Amniotic epithelial cell (primary cell): ENCODE measurements around the gene MAK.
"Not testable (repeated sequence)": the region's sequence is repeated elsewhere in the genome, so short reads cannot be mapped to it uniquely, and the experiment has no call there.

Source experiments
- DNase-seq: peaks from one replicate; pipeline ENCODE4 v3.0.0-alpha.2; 2010; ENCODE audit warnings: low read depth

MAK gene

GRCh38 chr6:10854922-10855632 lies 16.7 kb upstream of the MAK start:
- DNase-seq, result no peak

GRCh38 chr6:10853849-10854300 lies 15.5 kb upstream of the MAK start:
- DNase-seq, result not testable (repeated sequence)

- DNase-seq, result no peak
These were observed 14.1 kb upstream of the MAK start for GRCh38 chr6:10852361-10852960.

GRCh38 chr6:10850728-10851127 lies 12.4 kb upstream of the MAK start:
- DNase-seq, result no peak

- no peak for DNase-seq
These were observed 11.6 kb upstream of the MAK start for GRCh38 chr6:10849901-10850300.

GRCh38 chr6:10847684-10848083 lies 9.3 kb upstream of the MAK start:
- DNase-seq, result no peak

GRCh38 chr6:10843554-10843953 lies 5.2 kb upstream of the MAK start:
- no peak for DNase-seq

- DNase-seq, result no peak
These were observed 525 bp upstream of the MAK start for GRCh38 chr6:10838794-10839333.

- no peak for DNase-seq
These were observed 731 bp downstream of the MAK start for GRCh38 chr6:10837622-10837994.

- no peak for DNase-seq
These were observed 1.2 kb downstream of the MAK start for GRCh38 chr6:10837009-10837621.

GRCh38 chr6:10834823-10835222 lies 3.5 kb downstream of the MAK start:
- no peak for DNase-seq

- no peak for DNase-seq
These were observed 6.7 kb downstream of the MAK start for GRCh38 chr6:10831609-10832008.

- no peak for DNase-seq
These were observed 13.5 kb downstream of the MAK start for GRCh38 chr6:10824819-10825218.

GRCh38 chr6:10824297-10824696 lies 14.0 kb downstream of the MAK start:
- DNase-seq, result no peak

- DNase-seq, result not testable (repeated sequence)
These were observed 24.2 kb downstream of the MAK start for GRCh38 chr6:10814176-10814575.

GRCh38 chr6:10809098-10809497 lies 29.2 kb downstream of the MAK start:
- peak; percentile 53 for DNase-seq

- DNase-seq, result no peak
These were observed 30.0 kb downstream of the MAK start for GRCh38 chr6:10808376-10808775.

- peak; percentile 40 for DNase-seq
These were observed 37.0 kb downstream of the MAK start for GRCh38 chr6:10801224-10801848.

GRCh38 chr6:10800810-10801209 lies 37.5 kb downstream of the MAK start:
- DNase-seq, result peak; percentile 64

GRCh38 chr6:10794239-10794638 lies 44.1 kb downstream of the MAK start:
- DNase-seq, result no peak

GRCh38 chr6:10793695-10794094 lies 44.6 kb downstream of the MAK start:
- no peak for DNase-seq

- no peak for DNase-seq
These were observed 45.3 kb downstream of the MAK start for GRCh38 chr6:10793035-10793434.

- DNase-seq, result no peak
These were observed 46.2 kb downstream of the MAK start for GRCh38 chr6:10792101-10792500.
